ENCODE data around the gene GADL1.

The GADL1 gene

DNA sequence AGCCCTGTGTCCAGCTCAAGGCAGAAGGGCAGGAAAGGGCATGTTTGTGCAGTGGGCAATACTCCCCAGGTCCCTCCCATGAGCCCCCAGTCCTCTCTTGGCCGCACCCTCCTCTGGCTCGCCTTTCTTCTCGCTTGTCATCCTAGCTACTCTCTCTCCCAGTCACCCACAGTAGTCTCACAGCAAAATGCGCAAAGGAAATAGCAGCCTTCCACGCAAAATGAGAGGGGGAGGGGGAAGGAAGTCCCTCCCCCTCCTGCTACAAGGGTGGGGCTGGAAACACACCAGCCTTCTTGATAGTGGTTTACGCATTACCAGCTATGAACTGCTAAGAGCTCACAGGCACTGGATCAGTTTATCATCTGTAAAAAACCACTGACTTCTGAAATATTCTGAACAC is 83.8 kb downstream of the GADL1 start:
- no peak for DNase-seq

GRCh38 chr3:30805695-30806094 is 88.8 kb downstream of the GADL1 start:
- DNase-seq, result no peak

- DNase-seq, result no peak
Measured at GRCh38 chr3:30804984-30805383, 89.5 kb downstream of the GADL1 start.

DNA sequence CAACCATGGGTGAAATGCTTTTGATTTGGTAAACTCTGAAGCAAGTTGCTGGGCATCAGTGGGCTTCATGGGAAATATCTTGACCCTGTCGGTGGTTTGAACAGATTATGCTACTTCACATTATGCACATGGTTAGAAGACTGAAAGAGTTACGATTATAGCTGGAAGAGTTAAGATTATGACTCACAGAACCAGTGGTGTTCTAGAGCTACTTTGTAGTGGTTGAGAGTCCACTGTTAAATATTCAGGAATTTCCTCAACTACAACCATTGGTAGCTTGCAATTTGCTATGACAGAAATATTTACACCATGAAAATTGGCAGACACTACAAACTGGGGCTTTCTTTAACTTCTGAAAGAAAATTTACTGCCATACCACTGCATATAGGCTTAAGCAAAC is 99.3 kb downstream of the GADL1 start:
- peak; percentile 11 for DNase-seq

DNA sequence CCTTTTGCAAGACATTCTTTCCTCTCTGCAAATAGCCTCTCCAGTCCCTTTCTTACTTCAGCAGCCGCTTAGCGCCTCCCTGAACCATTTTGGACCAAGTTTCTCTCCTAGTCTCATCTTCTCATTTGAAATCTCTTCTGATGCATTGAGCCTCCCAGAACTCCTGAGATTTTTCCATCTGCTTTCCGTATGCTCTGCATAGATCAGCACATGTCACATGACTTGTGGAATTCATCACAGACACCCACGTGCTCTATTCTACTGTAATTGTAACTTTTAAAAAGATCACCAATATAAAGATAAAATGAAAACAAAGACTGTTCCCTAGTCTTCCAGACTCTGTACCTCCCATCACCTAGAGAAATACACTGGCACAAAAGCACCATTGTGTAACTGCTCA is 100.7 kb downstream of the GADL1 start:
- no peak for DNase-seq

DNA sequence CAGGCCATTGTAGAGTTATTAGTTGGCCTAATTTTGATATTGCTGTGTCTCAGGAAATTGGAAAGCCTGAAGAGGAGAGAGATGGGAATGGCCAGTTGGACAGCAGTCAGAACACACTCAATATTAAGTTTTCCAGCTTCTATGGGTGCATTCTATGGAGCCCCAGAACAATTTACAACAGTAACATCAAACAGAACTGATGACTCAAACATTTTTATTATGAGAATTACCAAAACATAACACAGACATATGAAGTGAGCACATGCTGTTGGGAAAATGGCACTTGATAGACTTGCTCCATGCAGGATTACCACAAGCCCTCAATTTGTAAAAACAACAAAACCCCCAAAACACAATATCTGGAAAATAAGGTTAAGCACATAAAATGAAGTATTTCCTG is 104.3 kb downstream of the GADL1 start:
- DNase-seq, result no peak

DNA sequence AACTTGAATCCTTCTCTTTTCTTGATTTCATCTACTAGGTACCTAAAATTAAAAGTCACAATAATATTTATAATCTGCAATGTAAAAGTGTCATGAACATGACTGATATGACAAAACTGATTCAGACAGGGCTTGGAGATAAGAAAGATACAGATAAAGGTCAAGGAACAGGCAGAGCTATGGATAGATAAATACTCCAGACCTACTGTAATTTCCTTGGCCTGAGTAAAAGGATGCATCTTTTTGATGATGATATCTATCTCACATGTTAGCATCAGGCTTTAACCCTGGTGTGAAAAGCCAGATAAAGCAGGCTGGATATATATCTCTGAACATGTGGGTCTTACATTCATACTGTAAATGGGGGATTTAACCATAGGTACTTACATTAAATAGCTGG is 108.1 kb downstream of the GADL1 start:
- no peak for DNase-seq

GRCh38 chr3:30779686-30780287 is 114.7 kb downstream of the GADL1 start:
- DNase-seq, result peak; percentile 43

DNA sequence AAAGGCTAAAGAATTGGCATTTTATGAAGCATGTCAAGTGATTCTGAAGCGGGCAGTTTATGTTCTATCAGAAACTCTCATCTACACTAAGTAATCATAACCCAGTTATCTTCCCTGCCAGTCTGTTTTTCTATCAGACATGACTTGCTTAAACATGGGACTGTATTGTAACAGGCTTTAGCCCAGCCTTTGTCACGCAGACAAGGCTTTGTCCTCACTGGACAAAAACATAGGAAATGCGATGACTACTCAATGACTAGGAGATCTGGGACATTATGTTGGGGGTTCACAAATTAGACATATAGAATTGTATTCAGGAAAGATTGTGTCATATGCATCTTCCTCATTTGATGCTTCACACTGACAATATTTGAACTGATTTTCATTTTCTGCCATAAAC is 115.5 kb downstream of the GADL1 start:
- no peak for DNase-seq

DNA sequence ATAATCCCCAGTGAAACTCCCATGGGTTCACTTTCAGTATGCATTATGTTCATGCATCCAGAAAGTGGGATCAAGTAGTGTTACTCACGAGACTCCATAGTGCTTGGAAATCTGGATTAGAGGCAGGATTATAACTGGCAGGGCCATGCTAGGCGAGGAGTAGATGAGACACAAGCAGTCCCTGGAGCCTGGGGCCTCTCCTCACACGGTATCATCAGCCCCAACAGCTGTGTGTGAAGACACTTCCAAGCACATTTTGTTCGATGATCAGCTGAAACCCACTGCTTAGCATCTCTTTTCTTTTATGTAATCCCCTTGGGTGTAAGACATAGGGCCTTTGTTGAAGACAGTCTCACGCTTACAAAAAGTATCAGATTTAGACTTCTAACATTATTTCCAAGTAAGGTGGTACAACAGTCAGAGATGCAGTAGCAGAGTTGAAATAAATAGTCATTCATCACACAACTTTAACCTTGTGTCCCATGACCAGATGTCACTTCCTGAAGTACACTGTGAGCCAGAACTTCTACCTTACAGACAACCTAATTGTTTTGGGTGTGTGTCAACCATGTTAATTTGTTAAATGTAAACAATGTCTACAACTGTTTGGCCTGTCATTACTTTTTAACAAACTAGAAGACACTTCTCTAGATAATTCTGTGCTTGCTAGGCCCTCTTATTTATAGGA is 116.9 kb downstream of the GADL1 start:
- no peak for DNase-seq

DNA sequence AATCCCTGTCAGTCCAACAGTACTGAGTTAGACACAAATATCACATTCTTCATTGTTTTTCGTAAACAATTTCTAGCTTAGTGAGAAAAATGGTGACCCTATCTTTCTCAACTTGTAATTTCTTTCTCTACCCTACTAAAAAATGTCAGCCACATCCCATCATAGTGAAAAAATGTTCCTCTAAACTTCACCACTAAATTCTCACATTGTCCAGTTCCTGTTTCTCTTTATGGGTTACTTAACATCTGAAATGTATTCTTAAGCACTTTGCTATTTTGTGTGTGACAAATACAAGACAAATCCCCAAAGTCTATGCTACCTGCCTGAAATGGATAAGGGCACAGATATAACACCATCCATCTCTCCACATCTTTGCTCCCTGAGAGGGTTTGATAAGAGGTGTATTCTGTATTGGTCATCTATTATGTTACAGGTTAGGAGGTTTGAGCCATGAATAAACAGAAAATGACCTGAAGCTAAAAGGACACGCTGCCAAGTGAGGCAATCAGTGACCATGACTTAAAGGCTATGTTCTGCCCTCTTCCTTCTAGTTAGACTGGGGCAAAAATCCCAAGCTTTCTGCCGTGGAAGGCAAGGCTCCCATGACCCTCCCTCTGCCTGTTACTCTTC is 118.2 kb downstream of the GADL1 start:
- no peak for DNase-seq

GRCh38 chr3:30775040-30775439 is 119.4 kb downstream of the GADL1 start:
- no peak for DNase-seq

GRCh38 chr3:30774062-30774461 is 120.4 kb downstream of the GADL1 start:
- DNase-seq, result no peak

DNA sequence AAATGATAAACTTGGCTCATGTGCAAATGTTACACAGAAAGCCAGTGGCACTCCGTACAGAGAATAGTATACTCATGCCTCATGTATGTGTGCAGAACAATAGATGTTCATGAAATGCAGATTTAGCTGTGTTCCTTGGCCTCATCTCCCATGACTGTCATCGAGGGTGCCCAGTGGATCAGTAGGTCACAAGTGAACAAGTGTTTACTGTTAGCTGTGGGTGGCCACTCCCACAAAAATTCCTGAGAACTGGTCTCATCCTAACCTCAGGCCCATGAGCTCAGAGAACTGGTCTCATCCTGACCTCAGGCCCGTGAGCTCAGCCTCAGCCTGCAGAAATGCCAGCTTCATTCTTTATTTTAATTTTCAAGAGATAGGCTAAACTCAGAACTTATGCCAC is 124.1 kb downstream of the GADL1 start:
- DNase-seq, result peak; percentile 86

DNA sequence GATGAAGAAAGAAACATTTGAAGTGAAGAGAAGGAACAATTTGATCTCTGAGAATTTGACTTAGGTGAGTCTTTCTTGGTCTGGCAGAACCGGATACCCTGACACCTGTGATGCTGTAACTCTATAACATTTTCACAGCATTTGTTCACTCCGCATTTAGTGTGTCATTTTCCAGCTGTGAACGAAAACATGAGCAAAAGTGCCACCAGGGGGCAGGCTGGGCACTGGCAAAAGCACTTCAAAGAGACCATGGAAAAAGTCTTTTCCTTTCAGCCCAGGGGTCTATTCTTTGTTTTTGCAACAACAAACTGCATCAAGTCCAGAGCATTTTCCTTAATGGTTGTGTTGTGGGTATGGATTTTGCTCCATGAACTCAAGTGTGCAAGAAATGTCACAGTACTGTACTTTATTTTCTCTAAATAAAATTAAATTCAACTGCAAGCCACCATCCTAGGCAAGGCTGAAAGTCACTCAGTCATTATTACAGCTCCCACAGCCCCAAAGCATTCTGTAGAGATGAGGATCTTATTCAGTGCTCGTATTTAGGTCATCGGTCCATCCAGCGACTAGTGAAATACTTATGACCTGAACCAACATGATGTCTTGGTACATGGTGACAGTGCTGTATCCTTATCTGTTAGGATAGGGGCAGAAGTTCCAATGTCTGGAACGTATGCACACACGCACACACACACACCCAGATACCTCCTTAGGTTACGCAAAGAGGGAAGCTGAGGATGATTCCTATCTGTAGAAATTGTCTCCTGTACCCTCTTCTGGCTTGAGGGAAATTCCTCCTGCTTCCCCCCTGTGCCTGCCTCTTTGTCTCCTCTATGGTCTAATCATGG is 125.5 kb downstream of the GADL1 start:
- peak; percentile 58 for DNase-seq

DNA sequence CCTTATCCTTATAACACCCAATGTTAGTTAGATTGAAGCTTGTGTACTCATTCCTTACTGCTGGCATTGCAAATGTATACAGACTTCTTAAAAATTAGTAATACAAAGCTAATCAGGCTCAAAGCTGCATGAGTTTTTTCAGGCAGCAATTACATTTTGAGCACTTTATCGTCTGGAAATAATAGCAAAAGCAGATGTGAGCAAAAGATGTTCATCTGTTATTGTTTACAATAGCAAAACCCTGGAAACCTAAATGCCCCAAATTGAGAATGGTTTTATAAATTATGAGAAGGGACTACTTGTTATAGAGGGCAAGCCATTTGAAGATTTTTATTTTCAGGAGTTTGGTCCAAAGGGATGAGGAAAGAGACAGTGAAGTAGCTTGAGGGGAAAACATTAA is 126.4 kb downstream of the GADL1 start:
- DNase-seq, result no peak

DNA sequence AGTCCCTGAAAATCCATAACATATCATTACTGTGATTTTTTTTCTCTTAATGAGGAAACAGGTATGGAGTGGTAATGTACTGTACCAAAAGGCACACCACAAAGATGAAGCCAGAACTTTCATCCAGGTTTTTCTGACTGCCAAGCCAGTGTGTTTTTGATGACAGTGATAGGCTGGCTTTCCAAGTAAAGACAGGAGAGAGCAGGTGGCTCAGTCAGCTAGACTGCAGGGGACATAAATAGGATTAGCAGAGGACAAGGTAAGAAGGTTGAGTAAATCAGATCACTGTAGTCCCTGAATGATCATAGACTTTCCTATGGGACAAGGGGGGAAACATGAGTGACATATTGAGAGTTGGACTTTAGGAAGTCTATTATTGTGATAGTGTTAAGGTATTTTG is 127.9 kb downstream of the GADL1 start:
- DNase-seq, result no peak

DNA sequence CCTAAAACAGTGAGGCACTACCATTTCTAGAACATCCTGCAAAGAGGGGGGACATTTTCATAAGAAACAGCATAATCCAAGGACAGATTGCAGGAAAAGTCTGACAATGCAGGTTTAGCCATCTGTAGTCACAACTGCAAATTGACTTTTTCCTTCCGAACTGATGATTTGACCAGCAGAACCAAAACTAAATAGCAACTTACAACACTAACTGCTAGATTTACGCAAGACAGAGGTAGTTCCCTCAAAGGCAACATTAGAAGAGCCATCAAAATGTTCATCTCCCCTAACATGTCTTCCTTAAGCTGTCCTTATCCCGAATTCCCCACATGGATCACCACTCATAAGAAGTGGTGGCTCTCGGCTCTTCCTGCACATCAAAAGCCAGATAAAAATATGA is 129.6 kb downstream of the GADL1 start:
- DNase-seq, result no peak

DNA sequence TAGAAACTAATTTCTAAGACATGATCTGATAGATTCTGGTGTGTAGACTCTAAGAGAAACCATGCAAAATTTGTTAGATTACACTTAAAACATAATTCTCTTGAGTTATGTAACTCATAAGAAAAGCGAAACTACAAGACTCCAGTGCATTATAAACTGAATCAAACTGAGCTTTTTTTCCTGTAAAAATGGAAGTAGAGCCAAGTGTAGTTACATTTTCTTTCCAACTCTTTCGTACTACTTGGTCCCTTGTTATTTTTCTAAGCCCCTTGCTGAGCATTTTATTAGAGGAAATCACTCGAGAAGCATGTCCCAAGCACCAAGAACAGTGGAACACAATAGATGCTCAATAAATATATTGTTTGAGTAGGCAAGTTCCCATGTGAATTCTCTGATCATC is 130.2 kb downstream of the GADL1 start:
- no peak for DNase-seq

DNA sequence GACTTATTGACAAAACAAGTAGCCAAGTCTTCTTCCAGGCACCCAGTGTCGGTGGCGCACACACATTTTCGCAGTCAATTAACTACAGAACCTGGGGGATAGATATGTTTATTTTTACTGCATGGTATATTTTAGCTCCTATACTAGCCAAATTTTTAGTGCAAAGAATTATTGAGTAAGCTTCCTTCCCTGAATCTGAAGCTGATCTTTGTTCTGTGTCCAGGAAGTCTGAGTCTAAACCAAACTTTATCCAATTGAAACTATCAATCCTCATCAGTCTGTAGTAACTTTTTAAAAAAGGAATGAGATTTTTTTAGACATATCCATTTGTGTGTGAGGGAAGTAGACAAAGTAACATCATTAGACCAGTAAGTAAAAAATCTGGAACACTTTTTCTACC is 133.1 kb downstream of the GADL1 start:
- DNase-seq, result no peak

DNA sequence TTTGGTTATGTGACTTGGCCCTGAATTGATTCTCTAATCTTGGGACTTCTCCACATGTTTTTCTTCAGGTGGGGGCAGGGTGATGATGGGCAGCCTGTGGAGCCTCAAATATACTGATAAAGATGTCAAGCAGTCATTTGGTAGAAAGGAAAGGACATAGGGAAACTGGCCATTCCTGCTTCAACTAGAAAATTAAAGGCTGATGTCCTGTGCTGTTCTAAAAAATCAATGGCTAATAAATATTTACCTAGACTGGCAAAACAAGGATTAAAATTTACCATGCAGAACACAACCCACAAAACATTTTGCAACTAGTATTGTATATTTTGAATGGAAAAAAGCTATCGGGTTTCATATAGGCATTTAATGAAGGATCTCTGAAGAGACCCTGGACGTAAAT is 133.7 kb downstream of the GADL1 start:
- DNase-seq, result no peak

DNA sequence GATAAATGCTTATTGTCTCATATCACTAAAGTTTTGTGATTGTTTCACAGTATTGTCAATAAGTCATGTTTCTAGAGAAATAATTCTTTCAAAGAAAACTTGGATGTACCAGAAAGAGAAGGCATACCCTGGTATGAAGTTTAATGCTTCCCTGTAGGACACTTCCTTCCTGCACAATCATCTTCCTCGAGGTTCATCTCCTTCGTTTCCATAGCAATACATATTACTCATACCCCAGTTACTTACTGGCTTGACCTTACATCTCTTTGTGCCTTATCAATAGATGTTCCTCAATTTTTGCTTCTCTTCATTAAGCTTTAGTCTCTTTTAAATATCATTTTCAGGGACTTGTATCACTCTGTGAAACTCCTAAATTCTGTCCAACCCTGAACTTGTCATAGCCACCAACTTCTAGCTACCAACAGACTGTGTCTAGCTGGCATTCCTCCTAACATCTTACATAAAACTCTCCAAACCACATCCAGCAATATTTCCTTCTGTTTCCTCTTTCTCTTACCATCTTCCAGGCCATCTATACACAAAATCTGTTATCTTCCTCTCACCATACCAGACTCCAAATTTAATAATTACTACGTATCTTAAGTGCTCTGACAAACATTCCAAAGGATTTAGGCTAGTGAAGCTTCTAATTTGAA is 134.3 kb downstream of the GADL1 start:
- DNase-seq, result no peak

- no peak for DNase-seq
Measured at GRCh38 chr3:30756218-30756617, 138.2 kb downstream of the GADL1 start.
